ENCODE measurements around the gene ASMTL. TPM values are rescaled to one million over a fixed set of nuclear protein-coding genes. Genes with fewer than 3 reads are reported as not detected.
"Not testable (repeated sequence)": the region's sequence is repeated elsewhere in the genome, so short reads cannot be mapped to it uniquely, and the experiment has no call there.

Gene ASMTL
- total RNA-seq, 1 donor from 2014 or later, result 23.8 TPM

- intact Hi-C loops (cut with DNase I), result no loop called here
- DNase-seq (peak; percentile 11), ATAC-seq (no peak)
- Histone ChIP-seq H3K27ac (no peak overlapping the region), H3K4me1 (no peaks in the 10 kb centered on the region), H3K9me3 (no peaks in the 10 kb centered on the region), H3K36me3 (peaks cover 43% of the 10 kb centered on the region), H3K27me3 (no peaks in the 10 kb centered on the region), H3K4me3 (no peak overlapping the region)
- TF ChIP-seq, protein P1, sequence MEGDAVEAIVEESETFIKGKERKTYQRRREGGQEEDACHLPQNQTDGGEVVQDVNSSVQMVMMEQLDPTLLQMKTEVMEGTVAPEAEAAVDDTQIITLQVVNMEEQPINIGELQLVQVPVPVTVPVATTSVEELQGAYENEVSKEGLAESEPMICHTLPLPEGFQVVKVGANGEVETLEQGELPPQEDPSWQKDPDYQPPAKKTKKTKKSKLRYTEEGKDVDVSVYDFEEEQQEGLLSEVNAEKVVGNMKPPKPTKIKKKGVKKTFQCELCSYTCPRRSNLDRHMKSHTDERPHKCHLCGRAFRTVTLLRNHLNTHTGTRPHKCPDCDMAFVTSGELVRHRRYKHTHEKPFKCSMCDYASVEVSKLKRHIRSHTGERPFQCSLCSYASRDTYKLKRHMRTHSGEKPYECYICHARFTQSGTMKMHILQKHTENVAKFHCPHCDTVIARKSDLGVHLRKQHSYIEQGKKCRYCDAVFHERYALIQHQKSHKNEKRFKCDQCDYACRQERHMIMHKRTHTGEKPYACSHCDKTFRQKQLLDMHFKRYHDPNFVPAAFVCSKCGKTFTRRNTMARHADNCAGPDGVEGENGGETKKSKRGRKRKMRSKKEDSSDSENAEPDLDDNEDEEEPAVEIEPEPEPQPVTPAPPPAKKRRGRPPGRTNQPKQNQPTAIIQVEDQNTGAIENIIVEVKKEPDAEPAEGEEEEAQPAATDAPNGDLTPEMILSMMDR (IDR thresholded peaks at IDR 0.05), result no peak
These were observed 36.4 kb downstream of the ASMTL start for GRCh38 chrX:1416327-1416784.

DNA sequence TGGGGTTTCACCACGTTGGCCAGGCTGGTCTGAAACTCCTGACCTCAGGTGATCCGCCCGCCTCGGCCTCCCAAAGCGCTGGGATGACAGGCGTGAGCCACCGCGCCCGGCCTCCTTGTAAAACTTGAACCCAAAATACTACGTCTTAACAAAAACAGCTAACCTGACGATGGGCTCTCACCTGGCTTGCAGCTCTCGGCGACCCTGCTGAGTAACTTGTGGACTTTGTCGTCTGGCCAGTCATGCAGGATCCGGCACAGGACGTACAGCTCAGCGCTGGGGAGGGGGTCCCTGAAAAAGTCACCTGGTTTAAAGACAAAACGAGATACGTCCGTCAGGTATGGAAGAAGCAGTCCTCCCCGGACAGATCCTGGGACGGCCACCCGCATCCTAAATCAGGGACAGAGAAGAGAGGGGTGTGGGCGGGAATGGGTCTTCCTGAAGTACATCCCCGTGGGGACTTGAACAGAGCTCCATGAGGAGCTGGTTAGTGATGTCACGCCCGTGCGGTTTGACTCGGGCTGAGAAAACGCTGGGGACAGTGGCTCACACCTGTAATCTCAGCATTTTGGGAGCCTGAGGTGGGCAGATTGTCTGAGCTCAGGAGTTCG lies 40.1 kb downstream of the ASMTL start:
- TF ChIP-seq, protein P1 (IDR thresholded peaks at IDR 0.05), result no peak
- no peaks in the 10 kb centered on the region for H3K4me1 ChIP-seq
- intact Hi-C loops (cut with DNase I), result no loop called here
- peaks cover 36% of the 10 kb centered on the region for H3K36me3 ChIP-seq
- no peaks in the 10 kb centered on the region for H3K9me3 ChIP-seq
- no peaks in the 10 kb centered on the region for H3K27me3 ChIP-seq
- DNase-seq (peak; percentile 37), ATAC-seq (no peak)
- H3K4me3 ChIP-seq, result no peak overlapping the region
- no peak overlapping the region for H3K27ac ChIP-seq

GRCh38 chrX:1411326-1411725 lies 41.4 kb downstream of the ASMTL start:
- intact Hi-C loops (cut with DNase I), result no loop called here
- Histone ChIP-seq H3K27me3 (no peaks in the 10 kb centered on the region), H3K9me3 (no peaks in the 10 kb centered on the region), H3K36me3 (peaks cover 49% of the 10 kb centered on the region), H3K4me1 (no peaks in the 10 kb centered on the region), H3K27ac (no peak overlapping the region), H3K4me3 (no peak overlapping the region)
- TF ChIP-seq, protein P1 (IDR thresholded peaks at IDR 0.05), result no peak
- ATAC-seq, result peak; percentile 26
- peak; percentile 40 for DNase-seq

DNA sequence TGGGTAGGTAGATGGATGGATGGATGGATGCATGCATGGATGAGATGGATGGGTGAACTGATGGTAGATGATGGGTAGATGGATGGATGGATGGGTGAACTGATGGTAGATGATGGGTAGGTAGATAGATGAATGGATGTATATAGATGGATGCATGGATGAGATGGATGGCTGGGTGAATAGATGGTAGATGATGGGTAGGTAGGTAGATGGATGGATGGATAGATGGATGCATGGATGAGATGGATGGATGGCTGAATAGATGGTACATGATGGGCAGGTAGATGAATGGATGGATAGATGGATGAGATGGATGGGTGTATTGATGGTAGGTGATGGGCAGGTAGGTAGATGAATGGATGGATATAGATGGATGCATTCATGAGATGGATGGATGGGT lies 45.7 kb downstream of the ASMTL start:
- Histone ChIP-seq H3K36me3 (peaks cover 59% of the 10 kb centered on the region), H3K9me3 (no peaks in the 10 kb centered on the region), H3K4me1 (no peaks in the 10 kb centered on the region), H3K27me3 (no peaks in the 10 kb centered on the region), H3K4me3 (no peak overlapping the region), H3K27ac (no peak overlapping the region)
- TF ChIP-seq, protein P1 (IDR thresholded peaks at IDR 0.05), result no peak
- ATAC-seq (no peak), DNase-seq (no peak)
- intact Hi-C loops (cut with DNase I), result no loop called here

- H3K9me3 ChIP-seq; H3K27me3 ChIP-seq; H3K4me1 ChIP-seq; DNase-seq; ATAC-seq; intact Hi-C loops (cut with DNase I); H3K27ac ChIP-seq; H3K4me3 ChIP-seq: not testable (repeated sequence)
- H3K36me3 ChIP-seq, result peaks cover 50% of the 10 kb centered on the region
These were observed 46.9 kb downstream of the ASMTL start for GRCh38 chrX:1405769-1406168.

- H3K4me3 ChIP-seq; H3K4me1 ChIP-seq; H3K27ac ChIP-seq; DNase-seq; ATAC-seq; H3K27me3 ChIP-seq; H3K9me3 ChIP-seq; intact Hi-C loops (cut with DNase I): not testable (repeated sequence)
- H3K36me3 ChIP-seq, result peaks cover 61% of the 10 kb centered on the region
These were observed 48.8 kb downstream of the ASMTL start for GRCh38 chrX:1403867-1404266.

DNA sequence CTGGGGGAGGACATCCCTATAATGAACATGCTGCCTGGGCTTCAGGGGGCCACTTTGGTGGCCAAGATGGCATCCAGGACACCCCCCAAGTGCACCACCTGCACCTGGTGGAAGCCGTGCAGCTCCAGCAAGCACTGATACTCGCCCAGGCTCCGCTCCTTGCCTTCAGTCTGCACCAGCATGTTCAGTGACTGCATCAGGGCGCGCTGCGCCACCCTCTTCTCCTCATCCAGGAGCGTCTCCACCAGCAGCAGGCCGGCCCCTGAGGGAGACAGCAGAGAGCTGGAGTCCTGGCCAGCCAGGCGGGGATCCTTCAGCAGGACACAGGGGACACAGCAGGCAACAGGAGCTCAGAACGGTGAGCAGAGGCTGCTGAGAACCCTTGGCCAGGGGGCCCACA lies 49.5 kb downstream of the ASMTL start:
- Histone ChIP-seq H3K4me1 (no peaks in the 10 kb centered on the region), H3K27me3 (no peaks in the 10 kb centered on the region), H3K4me3 (no peak overlapping the region), H3K27ac (no peak overlapping the region), H3K36me3 (peaks cover 61% of the 10 kb centered on the region), H3K9me3 (no peaks in the 10 kb centered on the region)
- intact Hi-C loops (cut with DNase I), result no loop called here
- DNase-seq (peak; percentile 54), ATAC-seq (no peak)
- TF ChIP-seq, protein P1 (IDR thresholded peaks at IDR 0.05), result no peak

Measured in upper lobe of right lung (tissue), 1 donor.